ENCODE data around the gene CHST3.

DNA sequence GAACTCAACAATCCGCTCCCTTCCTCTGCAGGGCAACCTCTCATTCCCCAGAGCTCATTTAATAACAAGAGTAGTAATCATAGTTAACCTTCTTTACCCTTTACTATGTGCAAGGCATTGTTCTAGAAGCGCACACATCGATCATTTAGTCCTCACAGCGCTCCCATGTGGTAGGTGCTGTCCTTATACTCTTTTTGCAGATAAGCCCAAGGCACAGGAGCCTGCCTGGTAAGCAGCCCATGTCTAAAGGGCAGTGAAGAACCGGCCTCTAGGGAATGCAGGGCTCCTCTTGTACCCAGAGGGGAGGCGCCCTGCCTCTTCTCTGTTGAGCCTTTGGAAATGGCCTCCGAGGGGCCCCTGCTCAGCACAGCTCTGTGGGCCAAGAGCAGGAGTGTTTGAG, 14.3 kb downstream of the CHST3 start:
- no peak for TF ChIP-seq TAF1 (IDR thresholded peaks at IDR 0.05; ENCODE audit: low read depth)
- TF ChIP-seq TCF12 (IDR thresholded peaks at IDR 0.05; ENCODE audit: low read depth), result no peak
- TF ChIP-seq REST (IDR thresholded peaks at IDR 0.05; ENCODE audit: low read depth), result no peak
- TF ChIP-seq FOXM1 (IDR thresholded peaks at IDR 0.05; ENCODE audit: borderline replicate concordance, low read depth), result no peak
- TF ChIP-seq EP300 (IDR thresholded peaks at IDR 0.05; ENCODE audit: borderline replicate concordance), result no peak
- no peak for TF ChIP-seq EGR1 (IDR thresholded peaks at IDR 0.05)
- no peak for TF ChIP-seq RAD21 (IDR thresholded peaks at IDR 0.05; ENCODE audit: low read depth)
- no peak for TF ChIP-seq MAX (IDR thresholded peaks at IDR 0.05)
- TF ChIP-seq, protein P1, sequence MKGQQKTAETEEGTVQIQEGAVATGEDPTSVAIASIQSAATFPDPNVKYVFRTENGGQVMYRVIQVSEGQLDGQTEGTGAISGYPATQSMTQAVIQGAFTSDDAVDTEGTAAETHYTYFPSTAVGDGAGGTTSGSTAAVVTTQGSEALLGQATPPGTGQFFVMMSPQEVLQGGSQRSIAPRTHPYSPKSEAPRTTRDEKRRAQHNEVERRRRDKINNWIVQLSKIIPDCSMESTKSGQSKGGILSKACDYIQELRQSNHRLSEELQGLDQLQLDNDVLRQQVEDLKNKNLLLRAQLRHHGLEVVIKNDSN (IDR thresholded peaks at IDR 0.05), result no peak
